ENCODE measurements around the gene CES4A.
A peak's percentile ranks its signal among the peaks of the same experiment; 100 is the strongest.

Gene CES4A

GRCh38 chr16:67011274-67011673 lies 22.9 kb downstream of the CES4A start:
- H3K4me3 ChIP-seq (ENCODE audit: low read depth, low read length) = no peak overlapping the region
- TF ChIP-seq CTCF (IDR thresholded peaks at IDR 0.05; ENCODE audit: low read depth, low read length) = no peak

- peak overlapping the region; percentile 52 for H3K4me3 ChIP-seq (ENCODE audit: low read depth, low read length)
- no peak for TF ChIP-seq CTCF (IDR thresholded peaks at IDR 0.05; ENCODE audit: low read depth, low read length)
These were observed 24.9 kb downstream of the CES4A start for GRCh38 chr16:67013233-67013822.

- peak overlapping the region; percentile 52 for H3K4me3 ChIP-seq (ENCODE audit: low read depth, low read length)
- TF ChIP-seq CTCF (IDR thresholded peaks at IDR 0.05; ENCODE audit: low read depth, low read length) = no peak
These were observed 25.6 kb downstream of the CES4A start for GRCh38 chr16:67013823-67014633.

- no peak overlapping the region for H3K4me3 ChIP-seq (ENCODE audit: low read depth, low read length)
- TF ChIP-seq CTCF (IDR thresholded peaks at IDR 0.05; ENCODE audit: low read depth, low read length) = no peak
These were observed 26.4 kb downstream of the CES4A start for GRCh38 chr16:67014634-67015312.

DNA sequence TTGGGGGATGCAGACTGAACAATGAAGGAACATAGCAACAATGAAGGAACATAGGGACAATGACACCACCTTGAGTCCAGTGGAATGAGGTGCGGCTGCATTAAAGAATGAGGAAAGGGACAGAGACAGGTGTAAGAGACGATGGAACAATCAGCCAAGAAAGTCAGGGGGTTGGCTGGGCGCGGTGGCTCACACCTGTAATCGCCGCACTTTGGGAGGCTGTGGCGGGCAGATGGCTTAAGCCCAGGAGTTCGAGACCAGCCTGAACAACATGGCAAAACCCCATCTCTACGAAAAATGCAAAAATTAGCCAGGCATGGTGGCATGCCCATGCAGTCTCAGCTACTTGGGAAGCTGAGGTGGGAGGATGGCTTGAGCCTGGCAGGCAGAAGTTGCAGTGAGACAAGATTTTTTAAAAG lies 26.9 kb downstream of the CES4A start:
- H3K4me3 ChIP-seq (ENCODE audit: low read depth, low read length) = no peak overlapping the region
- TF ChIP-seq CTCF (IDR thresholded peaks at IDR 0.05; ENCODE audit: low read depth, low read length) = no peak

DNA sequence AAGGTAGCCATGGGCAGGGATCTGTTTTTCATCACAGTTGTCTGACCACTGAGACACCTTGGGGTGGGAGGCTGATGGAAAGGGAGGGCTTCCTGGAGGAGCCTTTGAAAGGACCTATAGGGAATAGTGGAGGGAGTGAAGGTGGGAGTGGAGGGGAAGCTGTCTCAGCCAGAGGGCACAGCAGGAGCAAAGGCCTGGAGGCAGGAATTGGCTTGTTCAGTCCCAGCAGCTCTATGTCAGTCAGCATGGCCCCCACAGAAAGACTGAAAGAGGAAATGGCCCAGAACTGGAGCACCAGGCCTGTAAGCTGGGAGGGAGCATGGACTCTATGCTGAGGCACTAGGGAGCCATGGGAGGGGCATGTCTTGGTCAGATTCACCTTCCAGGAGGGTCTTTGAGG lies 27.8 kb downstream of the CES4A start:
- H3K4me3 ChIP-seq (ENCODE audit: low read depth, low read length) = no peak overlapping the region
- TF ChIP-seq CTCF (IDR thresholded peaks at IDR 0.05; ENCODE audit: low read depth, low read length) = no peak
